ENCODE measurements around the gene TAB3. TPM values are rescaled to one million over a fixed set of nuclear protein-coding genes. Genes with fewer than 3 reads are reported as not detected.

The TAB3 gene
- total RNA-seq, 1 experiment from 2014 or later = 30.9 TPM

- no peak for DNase-seq
- peaks cover 26% of the 10 kb centered on the region for H3K4me1 Mint-ChIP-seq (ENCODE audit: low read depth, unreplicated experiment)
- CTCF ChIA-PET = interaction anchor here (0.6 kb wide), 1 partner anchor 43 kb away, joined by 3 read pairs; no protein-coding TSS in a partner anchor
- H3K27me3 Mint-ChIP-seq (ENCODE audit: unreplicated experiment) = no peaks in the 10 kb centered on the region
- TF ChIP-seq CTCF (IDR thresholded peaks at IDR 0.05; ENCODE audit: unreplicated experiment) = no peak
- peak overlapping the region; percentile 61 for H3K4me3 Mint-ChIP-seq (ENCODE audit: low read depth, unreplicated experiment)
- no peaks in the 10 kb centered on the region for H3K9me3 Mint-ChIP-seq (ENCODE audit: low read depth, unreplicated experiment)
- intact Hi-C loops (cut with micrococcal nuclease; ENCODE audit: unreplicated experiment) = no loop called here
- H3K27ac Mint-ChIP-seq (ENCODE audit: unreplicated experiment) = peak overlapping the region; percentile 66
- BruUV-seq (replicated peaks) = no TSS peak
- peaks cover 4% of the 10 kb centered on the region for H3K36me3 Mint-ChIP-seq (ENCODE audit: insufficient read depth, unreplicated experiment)
Measured at GRCh38 chrX:30875957-30876356, 13.1 kb downstream of the TAB3 start.

- no peaks in the 10 kb centered on the region for H3K27me3 Mint-ChIP-seq (ENCODE audit: unreplicated experiment)
- H3K27ac Mint-ChIP-seq (ENCODE audit: unreplicated experiment) = no peak overlapping the region
- no peaks in the 10 kb centered on the region for H3K9me3 Mint-ChIP-seq (ENCODE audit: low read depth, unreplicated experiment)
Measured at GRCh38 chrX:30874851-30875250, 14.2 kb downstream of the TAB3 start.

GRCh38 chrX:30870572-30870971 is 18.5 kb downstream of the TAB3 start:
- CTCF ChIA-PET = no interaction called here
- H3K27ac Mint-ChIP-seq (ENCODE audit: unreplicated experiment) = no peak overlapping the region
- H3K4me3 Mint-ChIP-seq (ENCODE audit: low read depth, unreplicated experiment) = no peak overlapping the region
- no TSS peak for BruUV-seq (replicated peaks)
- no peak for TF ChIP-seq CTCF (IDR thresholded peaks at IDR 0.05; ENCODE audit: unreplicated experiment)
- H3K4me1 Mint-ChIP-seq (ENCODE audit: low read depth, unreplicated experiment) = peaks cover 12% of the 10 kb centered on the region
- DNase-seq = no peak
- no peaks in the 10 kb centered on the region for H3K9me3 Mint-ChIP-seq (ENCODE audit: low read depth, unreplicated experiment)
- intact Hi-C loops (cut with micrococcal nuclease; ENCODE audit: unreplicated experiment) = no loop called here
- no peaks in the 10 kb centered on the region for H3K27me3 Mint-ChIP-seq (ENCODE audit: unreplicated experiment)
- H3K36me3 Mint-ChIP-seq (ENCODE audit: insufficient read depth, unreplicated experiment) = peaks cover 6% of the 10 kb centered on the region

More at GRCh38 chrX:30874851-30875250, 14.2 kb downstream of the TAB3 start:
- H3K4me3 Mint-ChIP-seq (ENCODE audit: low read depth, unreplicated experiment) = no peak overlapping the region
- peaks cover 4% of the 10 kb centered on the region for H3K36me3 Mint-ChIP-seq (ENCODE audit: insufficient read depth, unreplicated experiment)
- H3K4me1 Mint-ChIP-seq (ENCODE audit: low read depth, unreplicated experiment) = peaks cover 26% of the 10 kb centered on the region
- no peak for TF ChIP-seq CTCF (IDR thresholded peaks at IDR 0.05; ENCODE audit: unreplicated experiment)
- BruUV-seq (replicated peaks) = no TSS peak
- CTCF ChIA-PET = no interaction called here
- intact Hi-C loops (cut with micrococcal nuclease; ENCODE audit: unreplicated experiment) = no loop called here
- no peak for DNase-seq

GRCh38 chrX:30865612-30866011 is 23.4 kb downstream of the TAB3 start:
- Mint-ChIP-seq H3K4me1 (ENCODE audit: low read depth, unreplicated experiment) (no peaks in the 10 kb centered on the region), H3K9me3 (ENCODE audit: low read depth, unreplicated experiment) (no peaks in the 10 kb centered on the region), H3K27me3 (ENCODE audit: unreplicated experiment) (no peaks in the 10 kb centered on the region), H3K36me3 (ENCODE audit: insufficient read depth, unreplicated experiment) (peaks cover 6% of the 10 kb centered on the region), H3K27ac (ENCODE audit: unreplicated experiment) (no peak overlapping the region), H3K4me3 (ENCODE audit: low read depth, unreplicated experiment) (no peak overlapping the region)
- no TSS peak for BruUV-seq (replicated peaks)
- intact Hi-C loops (cut with micrococcal nuclease; ENCODE audit: unreplicated experiment) = no loop called here
- no peak for TF ChIP-seq CTCF (IDR thresholded peaks at IDR 0.05; ENCODE audit: unreplicated experiment)
- no peak for DNase-seq
- CTCF ChIA-PET = no interaction called here

Measured in Calu3 (cell line).